ENCODE data around the gene MYLK2.

DNA sequence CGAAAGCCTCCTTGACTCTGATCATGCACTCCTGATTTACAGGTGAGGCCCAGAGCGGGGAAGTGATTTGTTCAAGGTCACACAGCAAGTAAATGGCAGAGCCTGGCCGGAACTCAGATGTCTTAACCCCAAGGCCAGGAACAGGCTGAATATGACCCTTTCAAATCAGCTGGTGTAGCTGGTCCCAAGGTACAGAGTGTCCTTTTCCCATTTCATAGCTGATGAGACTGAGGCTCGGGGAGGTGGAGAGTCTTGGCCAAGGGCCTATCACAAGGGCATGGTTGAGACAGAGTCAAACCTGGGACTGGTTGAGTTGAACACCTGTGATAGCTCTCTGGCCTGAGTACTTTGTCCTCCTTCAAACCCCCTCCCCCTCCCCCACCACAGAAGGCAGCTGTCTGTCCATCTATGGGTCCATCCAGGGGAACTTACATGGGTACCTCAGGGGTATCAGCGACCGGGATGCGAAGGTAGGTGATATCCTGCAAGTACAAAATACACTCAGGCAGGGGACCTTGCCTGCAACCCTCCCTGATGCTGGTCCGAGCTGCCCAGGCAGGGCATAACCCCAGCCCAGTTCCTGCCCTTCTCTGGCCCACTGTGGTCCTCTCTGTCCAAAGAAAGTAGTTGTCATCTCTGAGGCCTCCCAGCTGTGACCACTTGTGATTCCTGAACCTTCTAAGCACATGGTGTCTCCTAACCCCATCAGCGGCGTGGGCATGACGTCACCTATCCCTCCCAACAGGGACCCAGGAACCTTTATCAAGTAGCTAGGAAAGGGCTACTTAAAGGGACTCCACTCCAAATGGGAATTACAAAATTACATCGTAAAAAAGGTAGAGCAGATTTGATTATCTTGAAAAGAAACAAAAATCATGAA, 45.6 kb downstream of the MYLK2 start:
- TF ChIP-seq, protein P1, sequence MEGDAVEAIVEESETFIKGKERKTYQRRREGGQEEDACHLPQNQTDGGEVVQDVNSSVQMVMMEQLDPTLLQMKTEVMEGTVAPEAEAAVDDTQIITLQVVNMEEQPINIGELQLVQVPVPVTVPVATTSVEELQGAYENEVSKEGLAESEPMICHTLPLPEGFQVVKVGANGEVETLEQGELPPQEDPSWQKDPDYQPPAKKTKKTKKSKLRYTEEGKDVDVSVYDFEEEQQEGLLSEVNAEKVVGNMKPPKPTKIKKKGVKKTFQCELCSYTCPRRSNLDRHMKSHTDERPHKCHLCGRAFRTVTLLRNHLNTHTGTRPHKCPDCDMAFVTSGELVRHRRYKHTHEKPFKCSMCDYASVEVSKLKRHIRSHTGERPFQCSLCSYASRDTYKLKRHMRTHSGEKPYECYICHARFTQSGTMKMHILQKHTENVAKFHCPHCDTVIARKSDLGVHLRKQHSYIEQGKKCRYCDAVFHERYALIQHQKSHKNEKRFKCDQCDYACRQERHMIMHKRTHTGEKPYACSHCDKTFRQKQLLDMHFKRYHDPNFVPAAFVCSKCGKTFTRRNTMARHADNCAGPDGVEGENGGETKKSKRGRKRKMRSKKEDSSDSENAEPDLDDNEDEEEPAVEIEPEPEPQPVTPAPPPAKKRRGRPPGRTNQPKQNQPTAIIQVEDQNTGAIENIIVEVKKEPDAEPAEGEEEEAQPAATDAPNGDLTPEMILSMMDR (IDR thresholded peaks at IDR 0.05; ENCODE audit: low read depth, low read length), result no peak
- no peak for TF ChIP-seq EZH2phosphoT487 (IDR thresholded peaks at IDR 0.05; ENCODE audit: low read depth)
